NCI-H2171 treated with DMSO at 0.1 percent for 48 hours (cell line): Measurements from ENCODE around the gene NOS1AP.
"Not testable (repeated sequence)": the region's sequence is repeated elsewhere in the genome, so short reads cannot be mapped to it uniquely, and the experiment has no call there.

Experiments
- DNase-seq: peaks from one replicate; lab custom pipeline; 2025; lab: John Stamatoyannopoulos, UW

The NOS1AP gene

DNA sequence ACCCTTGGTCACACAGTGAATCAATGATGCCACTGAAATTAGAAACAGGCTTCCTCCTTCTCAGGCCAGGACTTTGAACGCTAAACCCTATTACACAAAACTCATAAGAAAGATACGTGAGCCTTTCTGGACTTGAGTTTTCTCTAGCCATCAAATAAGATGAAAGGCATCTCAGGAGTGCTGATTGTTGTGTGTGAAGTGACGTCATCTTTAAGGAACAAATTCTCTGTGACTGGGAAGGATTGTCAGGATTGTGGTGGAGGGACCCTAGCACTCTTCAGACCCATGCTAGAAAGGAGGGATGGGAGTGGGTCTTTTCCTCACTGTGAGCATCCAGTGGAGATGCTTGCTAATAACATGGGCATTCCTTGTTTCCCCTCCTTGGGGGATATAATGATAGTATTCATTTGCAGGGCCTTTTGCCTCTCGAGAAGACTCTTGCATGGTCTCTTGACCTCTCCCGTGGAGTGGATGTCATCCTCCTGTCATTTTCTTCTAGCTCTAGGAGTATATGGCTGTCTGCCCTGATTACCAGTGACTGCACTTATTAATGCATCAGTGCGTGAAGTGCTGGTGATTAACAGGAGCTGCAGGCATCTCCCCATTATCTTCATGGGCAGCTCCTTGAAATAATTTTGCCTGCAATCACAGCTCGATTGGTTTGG, 267.3 kb downstream of the NOS1AP start:
- DNase-seq = no peak

DNA sequence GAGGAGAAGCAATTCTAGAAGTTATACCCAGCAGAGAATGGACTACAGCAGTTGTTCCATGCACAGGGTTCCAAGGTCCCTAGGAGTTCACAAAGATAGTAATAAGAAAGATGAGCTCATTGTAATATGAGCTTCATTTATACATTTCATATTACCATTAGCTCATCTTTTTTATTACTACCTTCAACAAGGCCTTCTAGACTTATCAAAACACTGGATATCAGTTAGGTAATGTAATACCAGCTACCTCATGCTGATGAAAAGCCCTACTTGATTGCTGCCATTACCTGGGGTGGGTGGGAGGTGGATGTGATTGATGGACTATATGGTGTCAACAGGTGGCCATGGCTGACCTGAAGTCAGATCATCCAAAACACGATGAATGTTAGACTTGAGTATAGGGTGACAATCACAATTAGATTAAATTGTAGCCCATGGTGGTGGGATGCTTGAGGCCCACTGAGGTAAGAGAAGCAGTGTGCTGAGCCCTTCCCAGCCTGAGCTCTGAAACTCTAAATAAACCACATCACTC, 273.0 kb downstream of the NOS1AP start:
- DNase-seq = no peak

DNA sequence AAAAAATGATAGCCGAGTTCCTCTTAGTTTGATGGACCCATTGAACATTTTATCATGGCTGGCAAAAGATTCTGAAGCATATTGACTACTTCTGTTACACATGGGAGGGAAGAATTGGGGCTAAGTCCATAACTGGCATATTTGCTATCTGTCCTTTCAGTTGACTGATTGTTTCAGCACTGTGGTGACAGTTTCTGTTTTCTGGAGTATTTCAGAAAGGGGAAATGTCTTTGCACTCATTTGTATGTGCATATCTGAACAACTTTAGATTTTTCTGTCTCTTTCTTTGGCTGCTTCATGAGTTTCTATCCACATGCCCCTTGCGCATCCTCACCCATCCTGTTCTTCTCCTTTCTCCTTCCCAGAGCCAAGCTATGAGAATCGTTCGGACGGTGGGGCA, 274.0 kb downstream of the NOS1AP start:
- DNase-seq = no peak

DNA sequence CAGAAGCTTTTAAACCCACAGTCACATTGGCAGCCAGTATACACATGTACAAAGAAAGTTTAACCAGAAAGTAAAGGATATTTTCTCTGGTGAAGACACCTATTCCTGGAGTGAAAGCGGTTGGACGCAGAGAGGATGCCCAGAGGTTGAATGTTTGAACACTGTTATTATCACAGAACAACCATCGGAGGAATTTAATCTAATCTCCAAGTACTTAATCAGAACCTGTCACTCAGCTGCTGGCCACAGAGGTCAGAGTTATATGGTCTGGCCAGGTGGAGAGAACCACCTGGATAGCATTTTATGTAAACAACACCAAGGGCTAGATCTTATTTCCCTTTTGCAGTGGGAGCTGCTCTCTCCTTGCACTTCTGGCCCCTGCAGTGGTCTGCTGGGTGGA, 277.8 kb downstream of the NOS1AP start:
- DNase-seq = no peak

DNA sequence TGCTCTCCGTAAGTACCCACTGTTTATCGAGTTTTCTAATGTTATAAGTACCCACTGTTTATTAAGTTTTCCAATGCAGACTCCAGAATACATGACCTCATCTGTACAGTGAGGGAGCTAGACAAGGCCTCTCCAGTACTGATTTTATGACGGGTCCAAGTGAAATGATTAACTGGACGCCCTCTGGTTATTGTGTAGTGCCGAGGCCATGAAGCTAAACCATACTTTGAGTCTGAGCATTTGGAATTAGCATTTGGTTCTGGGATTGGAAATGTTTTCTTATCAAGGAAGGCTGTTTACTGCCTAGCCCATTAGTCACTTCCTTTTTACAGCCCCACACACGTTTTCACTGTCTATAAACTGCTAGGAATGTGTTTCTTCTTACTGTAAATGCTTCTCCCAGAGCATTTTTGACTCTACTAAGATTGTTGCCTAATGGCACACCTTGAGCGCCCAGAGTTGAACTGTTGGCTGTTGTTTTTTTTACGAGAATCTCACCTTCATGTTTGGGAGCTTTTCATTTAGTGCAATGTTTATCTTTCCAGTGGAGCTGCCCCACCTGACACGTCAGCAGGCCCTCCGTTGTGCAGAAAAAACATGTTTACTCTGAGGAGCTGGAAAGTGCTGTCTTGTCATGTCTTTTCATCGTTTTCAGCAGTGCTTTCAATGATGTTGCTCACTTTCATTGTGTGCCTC, 280.3 kb downstream of the NOS1AP start:
- DNase-seq = no peak

DNA sequence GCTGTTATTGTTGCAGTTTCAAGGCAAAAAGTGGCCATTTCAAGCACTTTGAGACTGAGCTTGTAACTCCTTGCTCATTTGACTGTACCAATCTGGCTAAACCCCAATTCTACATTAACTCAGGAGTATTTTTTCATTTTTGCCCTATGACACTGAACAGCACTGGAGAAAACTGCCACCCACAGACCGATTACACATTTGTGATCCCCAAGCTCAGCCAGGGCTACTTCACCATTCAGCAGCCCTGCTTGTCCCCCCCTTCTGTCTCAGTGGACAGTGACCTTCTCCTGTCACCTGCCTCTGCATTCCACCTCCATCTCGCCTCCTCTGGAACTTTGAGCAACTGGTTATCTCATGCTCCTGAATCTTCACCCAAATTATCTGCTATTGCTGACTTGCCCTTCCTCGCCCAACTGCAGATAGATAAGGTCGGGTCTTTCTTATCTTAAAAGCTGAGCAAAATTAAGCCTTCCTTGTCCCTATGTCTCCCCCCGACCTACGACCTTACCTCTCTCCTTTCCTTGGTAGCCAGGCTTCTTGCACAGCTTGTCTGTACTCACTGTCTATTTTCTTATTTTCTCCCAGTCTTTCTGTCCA, 281.9 kb downstream of the NOS1AP start:
- no peak for DNase-seq

DNA sequence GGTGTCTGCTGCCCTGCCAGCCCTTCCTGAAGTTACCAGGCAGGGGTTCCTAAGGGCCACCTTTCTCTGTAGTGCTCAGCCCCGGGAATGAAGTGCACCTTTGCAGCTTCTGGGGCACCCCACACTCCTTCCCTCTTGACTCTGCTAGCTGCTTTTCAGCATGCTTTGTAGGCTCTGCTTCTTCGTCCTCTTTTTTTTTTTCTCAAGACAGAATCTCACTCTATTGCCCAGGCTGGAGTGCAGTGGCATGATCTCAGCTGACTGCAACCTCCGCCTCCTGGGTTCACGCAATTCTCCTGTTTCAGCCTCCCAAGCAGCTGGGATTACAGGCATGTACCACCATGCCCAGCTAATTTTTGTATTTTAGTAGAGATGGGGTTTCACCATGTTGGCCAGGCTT, 282.4 kb downstream of the NOS1AP start:
- DNase-seq = not testable (repeated sequence)

DNA sequence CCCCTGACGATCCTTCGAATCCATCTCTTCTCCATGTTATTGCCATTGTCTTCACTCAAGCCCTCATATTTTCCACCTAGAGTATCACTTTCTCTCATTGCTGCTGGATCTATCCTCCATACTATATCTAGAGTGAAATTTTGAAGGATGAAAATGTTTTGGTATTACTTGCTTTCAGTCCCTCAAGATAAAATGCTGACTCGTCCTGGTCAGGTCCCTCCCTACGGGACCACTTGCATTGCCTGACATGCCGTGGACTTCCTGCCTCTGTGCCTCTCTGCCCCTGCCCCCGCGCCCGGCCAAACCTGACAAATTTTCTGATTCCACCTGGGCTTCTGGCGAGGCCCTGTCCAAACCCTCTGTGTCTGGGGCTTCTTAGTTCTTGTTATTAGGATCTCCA, 283.6 kb downstream of the NOS1AP start:
- no peak for DNase-seq

DNA sequence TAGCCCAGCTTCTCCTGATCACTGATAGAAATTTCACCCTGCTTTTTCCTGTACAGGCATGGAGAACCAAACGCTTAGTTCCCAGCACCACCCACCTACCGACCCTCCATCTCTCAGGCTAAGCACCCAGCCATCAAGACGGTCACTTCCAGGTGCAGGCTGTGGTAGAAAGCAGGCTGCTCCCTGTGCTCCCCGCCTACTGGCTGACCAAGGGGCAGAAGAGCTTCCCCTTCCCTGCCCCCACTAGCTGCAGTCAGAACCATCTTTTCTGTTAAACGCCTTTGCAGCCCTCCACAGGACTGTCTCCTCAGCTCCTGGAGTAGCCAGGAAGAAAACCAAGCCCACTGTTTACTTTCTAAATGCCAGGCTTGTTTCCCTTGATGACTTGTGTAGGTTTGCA, 284.2 kb downstream of the NOS1AP start:
- no peak for DNase-seq

DNA sequence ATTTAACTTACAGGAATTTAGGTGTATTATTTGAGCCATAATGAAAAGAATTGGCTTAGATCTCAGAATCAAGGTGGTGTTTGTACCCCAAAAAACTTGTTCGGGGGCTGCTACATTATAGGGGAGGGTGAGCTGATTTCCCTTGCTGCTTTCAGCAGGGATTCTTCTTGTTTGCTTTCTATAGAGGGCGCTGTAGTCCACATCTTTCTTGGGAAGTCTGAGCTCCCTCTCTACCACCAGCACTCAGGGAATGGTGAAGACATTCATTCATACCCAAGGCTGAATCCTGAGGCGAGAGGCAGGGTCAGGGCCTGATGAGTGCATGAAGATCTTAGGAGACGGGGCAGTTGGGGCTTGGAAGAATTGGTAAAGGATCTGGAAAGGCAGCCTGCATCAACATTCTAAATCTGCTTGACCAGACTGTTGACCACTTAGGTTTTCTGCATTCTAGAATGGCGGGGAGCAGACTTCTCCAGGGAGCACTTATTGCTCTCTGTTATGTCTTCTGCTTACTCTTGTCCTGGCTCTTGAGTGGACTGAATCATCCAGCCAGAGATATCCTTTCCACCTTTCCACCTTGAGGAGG, 288.3 kb downstream of the NOS1AP start:
- DNase-seq = peak; percentile 4

DNA sequence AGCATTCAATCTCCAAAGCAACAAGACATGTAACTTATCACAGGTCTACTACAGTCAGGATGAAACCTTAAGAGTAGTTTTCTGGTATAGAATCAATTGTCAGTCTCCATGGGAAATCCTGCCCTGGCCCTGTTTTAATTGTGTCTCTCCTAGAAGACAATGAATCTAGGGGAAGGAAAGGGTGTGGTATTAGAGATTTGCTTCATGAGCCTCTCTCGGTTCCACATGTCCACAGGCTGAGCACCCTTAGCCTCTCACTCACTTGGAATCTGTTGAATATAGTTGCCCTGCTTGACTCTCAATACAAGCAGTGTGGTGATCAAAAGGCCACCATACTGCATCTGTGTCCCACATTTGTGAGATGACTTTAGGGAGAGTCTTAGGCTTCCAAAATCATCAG, 289.4 kb downstream of the NOS1AP start:
- no peak for DNase-seq

DNA sequence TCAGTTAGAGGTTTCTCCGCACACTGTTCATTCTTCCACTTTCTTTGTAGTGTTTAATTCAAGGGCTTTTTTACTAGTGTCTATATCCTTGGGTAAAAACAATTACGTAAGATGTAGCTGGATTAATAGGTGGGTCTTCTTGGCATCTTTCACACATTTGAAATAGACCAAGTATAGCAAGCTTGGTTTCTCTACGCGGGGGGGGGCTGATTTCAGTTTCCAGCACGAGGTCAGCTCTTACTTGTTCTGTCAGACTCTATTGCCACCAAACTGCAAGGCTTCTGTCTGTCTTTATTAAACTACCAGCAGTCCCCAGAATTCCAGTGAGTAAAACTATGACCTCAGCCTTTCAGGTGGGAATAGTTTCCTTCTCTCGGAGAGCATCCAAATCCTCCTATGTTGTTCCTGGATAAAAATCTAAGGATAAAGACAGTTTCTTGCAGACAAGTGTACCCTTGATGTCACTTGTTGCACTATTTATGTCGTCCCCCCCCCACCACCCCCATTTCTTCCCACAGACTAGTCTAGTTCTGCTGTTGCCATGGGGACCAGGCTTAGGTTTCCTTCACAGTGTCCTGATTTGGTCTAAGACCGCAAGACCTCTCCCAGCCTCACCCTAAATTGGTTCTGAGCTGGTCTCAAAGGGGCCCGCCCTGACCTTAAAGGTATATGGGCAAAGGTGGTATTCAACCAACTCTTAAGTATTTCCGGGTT, 290.2 kb downstream of the NOS1AP start:
- no peak for DNase-seq

DNA sequence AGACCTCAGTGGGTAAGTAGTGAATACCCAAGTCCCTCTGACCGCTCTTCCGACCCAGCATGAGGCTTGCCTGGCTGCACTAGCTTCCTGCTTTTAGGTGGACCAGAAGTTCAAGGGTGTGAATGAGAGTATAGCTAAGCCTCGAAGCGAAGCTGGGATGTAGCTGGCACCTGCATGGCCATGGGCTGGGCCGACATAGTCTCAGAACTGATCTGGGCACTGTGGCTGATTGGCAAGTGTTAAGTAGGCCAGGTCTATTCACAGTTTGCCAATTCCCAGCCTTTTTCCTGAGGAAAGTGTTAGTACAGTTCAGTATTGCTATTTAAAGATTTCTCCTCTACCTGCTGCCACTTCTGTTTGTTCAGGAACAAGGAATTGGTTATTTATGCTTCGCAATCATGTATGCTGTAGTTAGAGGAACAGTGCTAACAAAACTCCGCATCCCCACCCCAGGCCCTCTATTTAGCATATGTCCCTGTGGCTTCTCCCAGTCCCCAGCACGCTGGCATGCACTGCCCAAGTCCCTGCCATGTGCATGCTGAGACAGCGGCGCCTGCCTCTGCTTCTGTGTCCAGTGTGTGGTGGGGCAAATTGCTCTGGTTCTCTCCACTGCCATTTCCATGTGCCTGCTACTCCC, 290.9 kb downstream of the NOS1AP start:
- DNase-seq = no peak

DNA sequence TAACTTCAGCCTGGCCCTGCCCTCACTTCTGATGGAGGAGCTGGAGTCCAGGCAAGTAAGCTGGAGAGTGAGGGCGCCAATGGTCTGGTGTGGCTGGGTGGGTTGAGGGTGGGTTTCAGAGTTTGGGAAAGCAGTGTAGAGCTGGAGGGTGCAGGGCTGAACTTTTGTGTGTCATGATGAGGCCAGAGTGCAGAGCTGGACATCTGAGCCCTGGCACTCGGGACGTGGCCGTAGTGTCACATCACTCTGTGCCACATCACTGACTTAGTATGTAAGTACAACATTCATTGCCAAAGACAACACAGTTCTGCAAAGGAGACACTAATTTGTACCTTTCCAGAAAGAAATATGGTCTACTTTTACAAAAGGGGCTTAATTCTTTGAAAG, 291.4 kb downstream of the NOS1AP start:
- no peak for DNase-seq

DNA sequence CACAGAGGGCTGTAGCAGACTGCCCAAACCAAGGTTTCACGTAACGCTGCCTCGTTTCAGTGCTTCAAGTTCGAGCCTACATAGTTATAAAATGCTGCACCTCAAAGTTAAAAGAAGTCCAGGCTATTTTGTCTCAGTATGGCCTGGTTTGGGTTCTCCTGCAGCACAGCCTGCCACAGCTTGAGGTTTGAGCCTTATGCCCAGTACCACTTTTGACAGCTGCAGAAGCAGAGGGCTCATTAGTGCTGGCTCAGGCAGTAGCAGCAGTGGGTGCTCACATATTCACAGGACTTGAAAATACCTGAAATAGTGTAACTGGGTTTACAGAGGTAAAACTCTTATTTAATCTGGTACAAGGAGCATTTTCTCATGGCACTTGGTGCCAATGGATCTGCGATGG, 291.9 kb downstream of the NOS1AP start:
- DNase-seq = no peak

DNA sequence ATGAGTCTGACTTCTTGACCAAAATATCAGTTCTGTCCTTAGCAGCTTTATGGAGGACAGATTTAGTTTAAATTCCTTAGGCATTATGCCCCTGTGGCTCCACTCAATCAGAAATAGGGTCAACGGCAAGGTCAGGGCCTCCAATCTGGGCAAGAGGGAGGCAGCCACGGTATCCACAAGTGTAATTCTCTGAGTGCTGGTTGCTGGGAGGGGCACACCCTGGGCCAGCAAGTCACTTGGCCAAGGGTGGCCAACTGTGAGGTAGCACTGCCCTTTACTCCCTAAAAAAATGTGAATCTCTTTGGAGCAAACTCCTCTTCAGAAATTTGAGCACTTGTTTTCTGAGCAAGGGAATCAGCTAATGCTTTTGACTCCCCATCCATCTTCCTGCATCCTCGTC, 294.3 kb downstream of the NOS1AP start:
- DNase-seq = no peak

DNA sequence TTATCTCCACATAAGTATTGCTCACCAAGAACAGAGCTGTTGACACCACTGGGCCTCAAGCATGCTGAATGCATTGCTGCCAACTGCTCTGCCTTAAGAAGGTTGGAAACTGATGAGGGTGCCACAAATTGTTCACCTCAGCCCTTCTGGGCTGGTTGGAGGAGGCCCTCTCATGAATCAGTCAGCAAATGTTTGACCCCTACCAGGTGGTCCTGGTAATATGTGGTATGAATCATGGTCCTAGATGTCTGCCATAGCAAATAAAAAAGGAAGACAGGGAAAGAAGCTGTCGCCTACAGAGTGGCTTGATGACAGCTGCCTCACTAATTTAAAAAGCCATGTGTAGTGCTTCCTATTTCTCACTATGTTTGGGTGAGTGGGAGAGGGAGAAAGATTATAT, 295.0 kb downstream of the NOS1AP start:
- DNase-seq = no peak

DNA sequence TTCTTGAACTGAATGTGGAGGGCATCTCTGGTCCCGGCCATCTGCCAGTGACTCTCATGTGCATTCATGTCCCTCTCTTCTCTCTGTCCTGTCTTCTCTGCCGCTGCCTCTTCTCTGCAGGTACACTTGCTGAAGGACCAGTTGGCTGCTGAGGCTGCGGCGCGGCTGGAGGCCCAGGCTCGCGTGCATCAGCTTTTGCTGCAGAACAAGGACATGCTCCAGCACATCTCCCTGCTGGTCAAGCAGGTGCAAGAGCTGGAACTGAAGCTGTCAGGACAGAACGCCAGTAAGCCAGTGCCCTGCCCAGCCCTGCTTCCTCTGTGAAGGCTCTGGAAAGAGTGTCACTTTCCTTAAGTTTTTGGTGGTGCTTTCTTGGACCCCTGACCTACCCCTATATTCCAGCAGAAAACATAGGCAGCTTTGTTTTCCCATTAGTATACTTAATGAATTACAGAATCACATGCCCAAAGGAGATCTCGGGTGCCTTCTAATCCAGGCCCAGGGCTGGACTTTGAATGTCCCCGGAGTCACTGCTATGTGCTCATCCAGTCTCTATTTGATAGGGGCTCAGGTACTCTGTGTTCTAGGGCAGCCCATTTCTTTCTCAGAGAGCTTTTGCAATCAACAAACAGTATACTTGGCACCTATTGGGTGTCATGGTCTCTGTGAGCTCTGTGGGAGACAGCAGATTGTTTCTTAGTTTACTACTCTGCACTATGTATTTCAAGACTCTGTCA, 296.0 kb downstream of the NOS1AP start:
- no peak for DNase-seq

DNA sequence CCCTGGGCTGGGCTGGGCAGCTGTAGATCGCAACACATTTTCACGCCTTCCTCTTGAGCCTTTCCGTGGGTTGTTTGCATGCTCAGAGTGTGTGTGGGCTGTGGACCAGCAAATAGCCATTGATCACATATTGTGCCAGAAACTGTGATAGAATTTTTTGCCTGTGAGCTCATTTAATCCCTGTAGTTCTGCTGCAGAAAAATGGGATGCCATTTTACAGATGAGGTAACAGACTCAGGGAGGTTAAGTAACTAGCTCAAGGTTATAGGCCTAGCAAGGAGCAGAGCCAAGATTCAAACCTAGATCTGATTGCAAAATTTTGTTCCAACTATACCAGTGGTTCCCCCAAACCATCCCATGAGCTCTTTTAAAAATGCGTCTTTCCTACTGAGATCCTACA, 296.7 kb downstream of the NOS1AP start:
- no peak for DNase-seq

DNA sequence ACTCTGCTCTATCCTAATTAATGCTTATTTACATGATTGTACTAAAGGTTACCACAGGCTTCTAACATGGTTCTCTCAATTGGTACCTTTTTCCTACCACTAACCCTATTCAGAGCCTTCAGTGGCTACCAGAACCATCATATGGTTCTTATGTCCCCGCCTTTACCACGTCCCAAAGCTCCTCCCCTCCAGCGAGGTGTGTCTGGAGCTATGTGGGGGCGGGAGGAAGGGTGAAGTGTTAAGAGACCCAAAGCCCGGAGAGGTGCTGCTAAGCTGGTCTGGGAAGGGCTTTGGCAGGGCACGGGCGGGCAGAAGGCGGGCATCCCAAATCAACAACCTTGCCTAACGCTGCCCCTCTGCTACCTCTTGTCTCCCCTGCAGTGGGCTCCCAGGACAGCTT, 297.2 kb downstream of the NOS1AP start:
- DNase-seq = no peak

DNA sequence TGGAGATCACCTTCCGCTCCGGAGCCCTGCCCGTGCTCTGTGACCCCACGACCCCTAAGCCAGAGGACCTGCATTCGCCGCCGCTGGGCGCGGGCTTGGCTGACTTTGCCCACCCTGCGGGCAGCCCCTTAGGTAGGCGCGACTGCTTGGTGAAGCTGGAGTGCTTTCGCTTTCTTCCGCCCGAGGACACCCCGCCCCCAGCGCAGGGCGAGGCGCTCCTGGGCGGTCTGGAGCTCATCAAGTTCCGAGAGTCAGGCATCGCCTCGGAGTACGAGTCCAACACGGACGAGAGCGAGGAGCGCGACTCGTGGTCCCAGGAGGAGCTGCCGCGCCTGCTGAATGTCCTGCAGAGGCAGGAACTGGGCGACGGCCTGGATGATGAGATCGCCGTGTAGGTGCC, 297.6 kb downstream of the NOS1AP start:
- DNase-seq = no peak
